SK-N-SH (cell line): ENCODE results near the gene ERC2. TPM values are rescaled to one million over a fixed set of nuclear protein-coding genes. Genes with fewer than 3 reads are reported as not detected.

Source experiments
- CTCF ChIA-PET: fragments of 300-600, 350-600 bp; formaldehyde crosslinking; extraction: SDS; loops from one replicate; lab custom pipeline; 2021; lab: Yijun Ruan, JAX
- POLR2A ChIA-PET: fragments of 350-600 bp; sonication (Branson Sonifier 250); formaldehyde crosslinking; extraction: SDS; loops from one replicate; lab custom pipeline; 2020; ENCODE audit warnings: antibody characterized with exemption, inconsistent platforms; lab: Yijun Ruan, JAX
- DNase-seq: peaks from one replicate; pipeline ENCODE4 v3.0.0; 2012
- H2AFZ ChIP-seq: fragments of 200-600 bp; sonication (generic); 2 replicates; pipeline ENCODE4 v1.8.1; 2016; ENCODE audit warnings: antibody characterized with exemption, mild to moderate bottlenecking, low read depth
- H3F3A ChIP-seq: fragments of 200-600 bp; sonication (generic); replicated peaks from 2 replicates; pipeline ENCODE3; 2016; ENCODE audit warnings: antibody characterized with exemption, mild to moderate bottlenecking; ENCODE audit not compliant: insufficient read depth
- H3K27ac ChIP-seq, 2 experiments: fragments of 200-500 bp in 1 of 2; fragments of 200-600 bp in 1 of 2; sonication (Bioruptor generic) in 1 of 2; sonication (generic), shearing (Covaris generic) in 1 of 2; 2 replicates each; pipeline versions ENCODE4 v1.5.1 to v1.6.1; 2014 to 2016; ENCODE audit warnings: low read depth in 2 of 2, inconsistent platforms in 1 of 2, low read length in 1 of 2, mild to moderate bottlenecking in 1 of 2, mixed read lengths in 1 of 2
- H3K27me3 ChIP-seq: fragments of 200-600 bp; sonication (generic), shearing (Covaris generic); 2 replicates; pipeline ENCODE4 v1.6.1; 2016; ENCODE audit warnings: mixed run types; ENCODE audit not compliant: insufficient read depth
- H3K36me3 ChIP-seq, 2 experiments: fragments of 200-500 bp in 1 of 2; fragments of 200-600 bp in 1 of 2; sonication (Bioruptor generic) in 1 of 2; sonication (generic) in 1 of 2; replicated peaks in 1 of 2; 2 replicates each; pipeline versions ENCODE3 to v1.5.1; 2014 to 2016; ENCODE audit warnings: low read length in 1 of 2, mild to moderate bottlenecking in 1 of 2; ENCODE audit not compliant: insufficient read depth in 2 of 2, control insufficient read depth in 1 of 2
- H3K4me1 ChIP-seq, 2 experiments: fragments of 200-500 bp in 1 of 2; fragments of 200-600 bp in 1 of 2; sonication (Bioruptor generic) in 1 of 2; sonication (generic), shearing (Covaris generic) in 1 of 2; 2 replicates each; pipeline versions ENCODE4 v1.5.1 to v1.6.1; 2014 to 2016; ENCODE audit warnings: low read depth in 1 of 2, low read length in 1 of 2, mixed run types in 1 of 2; ENCODE audit not compliant: insufficient read depth in 2 of 2, control insufficient read depth in 1 of 2
- H3K4me2 ChIP-seq: fragments of 200-600 bp; sonication (generic), shearing (Covaris generic); 2 replicates; pipeline ENCODE4 v1.6.1; 2017; ENCODE audit warnings: mixed run types
- H3K4me3 ChIP-seq, 2 experiments: fragments of 200-500 bp in 1 of 2; fragments of 200-600 bp in 1 of 2; sonication (Bioruptor generic) in 1 of 2; sonication (generic), shearing (Covaris generic) in 1 of 2; 2 replicates each; pipeline versions ENCODE4 v1.5.1 to v1.8.1; 2014 to 2016; ENCODE audit warnings: low read depth in 2 of 2, inconsistent platforms in 1 of 2, low read length in 1 of 2, mild to moderate bottlenecking in 1 of 2, mixed read lengths in 1 of 2, moderate library complexity in 1 of 2
- H3K79me2 ChIP-seq: fragments of 200-600 bp; sonication (generic); 2 replicates; pipeline ENCODE4 v1.8.1; 2017; ENCODE audit warnings: mild to moderate bottlenecking; ENCODE audit not compliant: insufficient read depth
- H3K9ac ChIP-seq: fragments of 200-600 bp; sonication (generic); 2 replicates; pipeline ENCODE4 v1.6.1; 2017; ENCODE audit warnings: mixed run types
- H3K9me2 ChIP-seq: fragments of 200-600 bp; sonication (generic); 2 replicates; pipeline ENCODE4 v1.6.1; 2017; ENCODE audit warnings: mixed run types
- H3K9me3 ChIP-seq: fragments of 200-600 bp; sonication (generic); 2 replicates; pipeline ENCODE4 v1.6.1; 2017; ENCODE audit warnings: mixed run types, mild to moderate bottlenecking, moderate library complexity
- H4K20me1 ChIP-seq: fragments of 200-600 bp; sonication (generic); 2 replicates; pipeline ENCODE4 v1.6.1; 2017; ENCODE audit warnings: mild to moderate bottlenecking, mixed run types; ENCODE audit not compliant: insufficient read depth
- CHD2 ChIP-seq: fragments of 150-350 bp; IDR thresholded peaks from 2 replicates; pipeline ENCODE4 v1.6.1; 2018; ENCODE audit warnings: low read length; ENCODE audit not compliant: partially characterized antibody
- ELF1 ChIP-seq: IDR thresholded peaks from 2 replicates; pipeline ENCODE4 v1.4.0; 2012
- EP300 ChIP-seq, 2 experiments: IDR thresholded peaks; 2 replicates each; pipeline versions ENCODE4 v1.4.0 to v1.6.1; 2012; ENCODE audit warnings: borderline replicate concordance in 1 of 2, low read depth in 1 of 2, low read length in 1 of 2
- FOXJ3 ChIP-seq: sonication (generic); formaldehyde crosslinking; IDR thresholded peaks from 2 replicates; pipeline ENCODE4 v1.5.1; 2020; ENCODE audit warnings: mild to moderate bottlenecking, missing genetic modification reagents
- GABPA ChIP-seq: IDR thresholded peaks from 2 replicates; pipeline ENCODE4 v1.4.0; 2012; ENCODE audit warnings: low read depth, mild to moderate bottlenecking
- MEF2A ChIP-seq: IDR thresholded peaks from 2 replicates; pipeline ENCODE4 v1.4.0; 2012; ENCODE audit warnings: low read depth, borderline replicate concordance
- TCF12 ChIP-seq: IDR thresholded peaks from 2 replicates; pipeline ENCODE4 v1.4.0; 2012
- TEAD4 ChIP-seq: IDR thresholded peaks from 2 replicates; pipeline ENCODE4 v1.4.0; 2012; ENCODE audit warnings: mild to moderate bottlenecking, borderline replicate concordance; ENCODE audit not compliant: insufficient read depth
- YY1 ChIP-seq: IDR thresholded peaks from 2 replicates; pipeline ENCODE4 v1.4.0; 2012; ENCODE audit warnings: low read depth, mild to moderate bottlenecking
- WGBS: methylation state at CpG from one replicate; pipeline ENCODE4 v1.1.6; 2017; ENCODE audit warnings: low lambda C conversion rate; 5-methylcytosine and 5-hydroxymethylcytosine counted together
- polyA plus RNA-seq, 3 experiments: library from polyadenylated mRNA; depleted of rRNA; stranded (reverse); fragments of >200 nt; gene quantifications; 2 replicates each; pipeline ENCODE4 v1.2.3, GENCODE V29; 2012
- TF ChIP-seq, protein P1 (sequence below): IDR thresholded peaks from 2 replicates; pipeline ENCODE4 v1.4.0; 2012; ENCODE audit warnings: low read depth, borderline replicate concordance
- TF ChIP-seq, protein P2 (sequence below): IDR thresholded peaks from 2 replicates; pipeline ENCODE4 v1.4.0; 2012; ENCODE audit warnings: low read depth, borderline replicate concordance
- TF ChIP-seq, protein P3 (sequence below): fragments of 200-600 bp; sonication (generic); IDR thresholded peaks from 2 replicates; pipeline ENCODE4 v1.6.1; 2017; ENCODE audit warnings: antibody characterized with exemption, mild to moderate bottlenecking, moderate library complexity
- TF ChIP-seq, protein P4 (sequence below): IDR thresholded peaks from 2 replicates; pipeline ENCODE4; 2012
- TF ChIP-seq, protein P5 (sequence below): IDR thresholded peaks from 2 replicates; pipeline ENCODE4 v1.6.1; 2012; ENCODE audit warnings: mild to moderate bottlenecking, low read depth, low read length, moderate library complexity

ERC2 gene
- polyA plus RNA-seq, 1 of the 3 experiments (the other 2 are of a cell fraction), result 1.6 TPM

DNA sequence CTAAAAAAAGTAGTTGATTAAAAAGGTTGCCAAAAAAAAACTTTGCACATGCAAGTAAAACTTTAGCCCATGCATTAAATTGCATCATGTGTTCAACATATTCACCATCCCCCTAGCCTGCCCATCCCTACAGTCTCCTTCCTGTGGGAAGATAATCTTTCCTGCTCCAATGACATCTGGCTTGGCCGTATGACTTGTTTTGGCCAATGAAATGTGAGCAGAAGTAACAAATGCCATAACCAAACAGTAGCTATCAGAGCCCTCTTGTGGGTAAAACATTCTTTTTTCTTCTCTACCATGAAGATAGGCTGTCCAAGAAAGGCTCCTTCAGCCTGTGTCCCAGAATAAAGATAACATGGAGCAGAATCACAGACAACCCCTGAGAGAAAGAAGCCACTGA, 15.3 kb downstream of the ERC2 start:
- no peaks in the 10 kb centered on the region for H4K20me1 ChIP-seq
- CTCF ChIA-PET, result interaction anchor here (4.1 kb wide), 1 partner anchor 112 kb away, joined by 22 read pairs; no protein-coding TSS in a partner anchor
- H3F3A ChIP-seq, result no peaks in the 10 kb centered on the region
- no peak overlapping the region for H3K27ac ChIP-seq
- no peaks in the 10 kb centered on the region for H3K9me3 ChIP-seq
- TF ChIP-seq, protein P1, sequence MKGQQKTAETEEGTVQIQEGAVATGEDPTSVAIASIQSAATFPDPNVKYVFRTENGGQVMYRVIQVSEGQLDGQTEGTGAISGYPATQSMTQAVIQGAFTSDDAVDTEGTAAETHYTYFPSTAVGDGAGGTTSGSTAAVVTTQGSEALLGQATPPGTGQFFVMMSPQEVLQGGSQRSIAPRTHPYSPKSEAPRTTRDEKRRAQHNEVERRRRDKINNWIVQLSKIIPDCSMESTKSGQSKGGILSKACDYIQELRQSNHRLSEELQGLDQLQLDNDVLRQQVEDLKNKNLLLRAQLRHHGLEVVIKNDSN, result peak; percentile 15; the same call in 1 of the 2 replicates
- TF ChIP-seq GABPA, result no peak
- TF ChIP-seq, protein P2, sequence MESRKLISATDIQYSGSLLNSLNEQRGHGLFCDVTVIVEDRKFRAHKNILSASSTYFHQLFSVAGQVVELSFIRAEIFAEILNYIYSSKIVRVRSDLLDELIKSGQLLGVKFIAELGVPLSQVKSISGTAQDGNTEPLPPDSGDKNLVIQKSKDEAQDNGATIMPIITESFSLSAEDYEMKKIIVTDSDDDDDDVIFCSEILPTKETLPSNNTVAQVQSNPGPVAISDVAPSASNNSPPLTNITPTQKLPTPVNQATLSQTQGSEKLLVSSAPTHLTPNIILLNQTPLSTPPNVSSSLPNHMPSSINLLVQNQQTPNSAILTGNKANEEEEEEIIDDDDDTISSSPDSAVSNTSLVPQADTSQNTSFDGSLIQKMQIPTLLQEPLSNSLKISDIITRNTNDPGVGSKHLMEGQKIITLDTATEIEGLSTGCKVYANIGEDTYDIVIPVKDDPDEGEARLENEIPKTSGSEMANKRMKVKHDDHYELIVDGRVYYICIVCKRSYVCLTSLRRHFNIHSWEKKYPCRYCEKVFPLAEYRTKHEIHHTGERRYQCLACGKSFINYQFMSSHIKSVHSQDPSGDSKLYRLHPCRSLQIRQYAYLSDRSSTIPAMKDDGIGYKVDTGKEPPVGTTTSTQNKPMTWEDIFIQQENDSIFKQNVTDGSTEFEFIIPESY, result no peak
- no peak for TF ChIP-seq MEF2A
- no peak for DNase-seq
- no peaks in the 10 kb centered on the region for H3K27me3 ChIP-seq
- 79% methylated on average over 1 of the region's 1 CpG for WGBS
- H3K79me2 ChIP-seq, result no peaks in the 10 kb centered on the region
- H3K9me2 ChIP-seq, result no peaks in the 10 kb centered on the region
- H3K4me2 ChIP-seq, result no peak overlapping the region
- H3K4me3 ChIP-seq, result no peak overlapping the region
- POLR2A ChIA-PET, result no interaction called here
- H3K9ac ChIP-seq, result no peak overlapping the region
- no peak overlapping the region for H2AFZ ChIP-seq
- no peaks in the 10 kb centered on the region for H3K36me3 ChIP-seq
- H3K4me1 ChIP-seq, result no peaks in the 10 kb centered on the region; a peak in 1 of 4 replicates

DNA sequence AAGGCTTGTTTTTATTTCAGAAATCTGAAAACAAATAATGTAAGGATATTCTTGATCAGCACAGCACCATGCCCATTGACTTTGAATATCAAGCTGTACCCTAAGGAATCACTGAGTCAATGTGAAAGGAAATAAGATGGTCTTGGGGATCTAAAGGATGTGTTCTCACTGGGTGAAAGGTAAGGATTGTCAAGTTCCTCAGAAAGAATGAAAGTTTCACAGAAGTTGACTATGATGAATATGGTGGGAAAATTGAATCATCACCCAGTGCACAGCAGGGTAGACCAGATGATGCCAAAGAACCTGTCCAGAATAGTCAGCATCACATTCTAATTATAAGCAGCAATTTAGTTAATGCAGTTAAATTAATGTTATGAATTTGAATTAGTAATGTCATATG, 16.2 kb downstream of the ERC2 start:
- Histone ChIP-seq H3K9me3 (no peaks in the 10 kb centered on the region), H3K27ac (no peak overlapping the region), H3K9me2 (no peaks in the 10 kb centered on the region), H3K4me2 (no peak overlapping the region), H3K79me2 (no peaks in the 10 kb centered on the region), H2AFZ (no peak overlapping the region), H4K20me1 (no peaks in the 10 kb centered on the region), H3K36me3 (no peaks in the 10 kb centered on the region), H3F3A (no peaks in the 10 kb centered on the region), H3K27me3 (no peaks in the 10 kb centered on the region), H3K4me1 (no peaks in the 10 kb centered on the region; a peak in 1 of 4 replicates), H3K9ac (no peak overlapping the region), H3K4me3 (no peak overlapping the region)
- ChIA-PET CTCF (interaction anchor here (4.1 kb wide), 1 partner anchor 111 kb away, joined by 22 read pairs; no protein-coding TSS in a partner anchor), POLR2A (no interaction called here)
- DNase-seq, result no peak
- no peak for TF ChIP-seq ELF1
- no peak for TF ChIP-seq EP300 (IDR thresholded peaks at IDR 0.05; ENCODE audit: borderline replicate concordance in 1 of 2, low read depth in 1 of 2, low read length in 1 of 2)
- TF ChIP-seq TCF12, result no peak
- TF ChIP-seq YY1, result no peak
- TF ChIP-seq MEF2A, result no peak
- no peak for TF ChIP-seq TEAD4
- TF ChIP-seq, protein P3, sequence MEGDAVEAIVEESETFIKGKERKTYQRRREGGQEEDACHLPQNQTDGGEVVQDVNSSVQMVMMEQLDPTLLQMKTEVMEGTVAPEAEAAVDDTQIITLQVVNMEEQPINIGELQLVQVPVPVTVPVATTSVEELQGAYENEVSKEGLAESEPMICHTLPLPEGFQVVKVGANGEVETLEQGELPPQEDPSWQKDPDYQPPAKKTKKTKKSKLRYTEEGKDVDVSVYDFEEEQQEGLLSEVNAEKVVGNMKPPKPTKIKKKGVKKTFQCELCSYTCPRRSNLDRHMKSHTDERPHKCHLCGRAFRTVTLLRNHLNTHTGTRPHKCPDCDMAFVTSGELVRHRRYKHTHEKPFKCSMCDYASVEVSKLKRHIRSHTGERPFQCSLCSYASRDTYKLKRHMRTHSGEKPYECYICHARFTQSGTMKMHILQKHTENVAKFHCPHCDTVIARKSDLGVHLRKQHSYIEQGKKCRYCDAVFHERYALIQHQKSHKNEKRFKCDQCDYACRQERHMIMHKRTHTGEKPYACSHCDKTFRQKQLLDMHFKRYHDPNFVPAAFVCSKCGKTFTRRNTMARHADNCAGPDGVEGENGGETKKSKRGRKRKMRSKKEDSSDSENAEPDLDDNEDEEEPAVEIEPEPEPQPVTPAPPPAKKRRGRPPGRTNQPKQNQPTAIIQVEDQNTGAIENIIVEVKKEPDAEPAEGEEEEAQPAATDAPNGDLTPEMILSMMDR, result no peak
- TF ChIP-seq, protein P4, sequence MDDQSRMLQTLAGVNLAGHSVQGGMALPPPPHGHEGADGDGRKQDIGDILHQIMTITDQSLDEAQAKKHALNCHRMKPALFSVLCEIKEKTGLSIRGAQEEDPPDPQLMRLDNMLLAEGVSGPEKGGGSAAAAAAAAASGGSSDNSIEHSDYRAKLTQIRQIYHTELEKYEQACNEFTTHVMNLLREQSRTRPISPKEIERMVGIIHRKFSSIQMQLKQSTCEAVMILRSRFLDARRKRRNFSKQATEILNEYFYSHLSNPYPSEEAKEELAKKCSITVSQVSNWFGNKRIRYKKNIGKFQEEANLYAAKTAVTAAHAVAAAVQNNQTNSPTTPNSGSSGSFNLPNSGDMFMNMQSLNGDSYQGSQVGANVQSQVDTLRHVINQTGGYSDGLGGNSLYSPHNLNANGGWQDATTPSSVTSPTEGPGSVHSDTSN, result no peak
- no peak for TF ChIP-seq FOXJ3 (CRISPR knock-in tag)
- TF ChIP-seq CHD2, result no peak
- TF ChIP-seq, protein P5, sequence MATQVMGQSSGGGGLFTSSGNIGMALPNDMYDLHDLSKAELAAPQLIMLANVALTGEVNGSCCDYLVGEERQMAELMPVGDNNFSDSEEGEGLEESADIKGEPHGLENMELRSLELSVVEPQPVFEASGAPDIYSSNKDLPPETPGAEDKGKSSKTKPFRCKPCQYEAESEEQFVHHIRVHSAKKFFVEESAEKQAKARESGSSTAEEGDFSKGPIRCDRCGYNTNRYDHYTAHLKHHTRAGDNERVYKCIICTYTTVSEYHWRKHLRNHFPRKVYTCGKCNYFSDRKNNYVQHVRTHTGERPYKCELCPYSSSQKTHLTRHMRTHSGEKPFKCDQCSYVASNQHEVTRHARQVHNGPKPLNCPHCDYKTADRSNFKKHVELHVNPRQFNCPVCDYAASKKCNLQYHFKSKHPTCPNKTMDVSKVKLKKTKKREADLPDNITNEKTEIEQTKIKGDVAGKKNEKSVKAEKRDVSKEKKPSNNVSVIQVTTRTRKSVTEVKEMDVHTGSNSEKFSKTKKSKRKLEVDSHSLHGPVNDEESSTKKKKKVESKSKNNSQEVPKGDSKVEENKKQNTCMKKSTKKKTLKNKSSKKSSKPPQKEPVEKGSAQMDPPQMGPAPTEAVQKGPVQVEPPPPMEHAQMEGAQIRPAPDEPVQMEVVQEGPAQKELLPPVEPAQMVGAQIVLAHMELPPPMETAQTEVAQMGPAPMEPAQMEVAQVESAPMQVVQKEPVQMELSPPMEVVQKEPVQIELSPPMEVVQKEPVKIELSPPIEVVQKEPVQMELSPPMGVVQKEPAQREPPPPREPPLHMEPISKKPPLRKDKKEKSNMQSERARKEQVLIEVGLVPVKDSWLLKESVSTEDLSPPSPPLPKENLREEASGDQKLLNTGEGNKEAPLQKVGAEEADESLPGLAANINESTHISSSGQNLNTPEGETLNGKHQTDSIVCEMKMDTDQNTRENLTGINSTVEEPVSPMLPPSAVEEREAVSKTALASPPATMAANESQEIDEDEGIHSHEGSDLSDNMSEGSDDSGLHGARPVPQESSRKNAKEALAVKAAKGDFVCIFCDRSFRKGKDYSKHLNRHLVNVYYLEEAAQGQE, result no peak
- TF ChIP-seq, protein P2, result no peak
